NCI-H82 (cell line): Measurements from ENCODE around the gene ALAD.
"Not testable (repeated sequence)": the region's sequence is repeated elsewhere in the genome, so short reads cannot be mapped to it uniquely, and the experiment has no call there.

Experiments used
- DNase-seq: peaks from one replicate; lab custom pipeline; 2025; lab: John Stamatoyannopoulos, UW

Gene ALAD

DNA sequence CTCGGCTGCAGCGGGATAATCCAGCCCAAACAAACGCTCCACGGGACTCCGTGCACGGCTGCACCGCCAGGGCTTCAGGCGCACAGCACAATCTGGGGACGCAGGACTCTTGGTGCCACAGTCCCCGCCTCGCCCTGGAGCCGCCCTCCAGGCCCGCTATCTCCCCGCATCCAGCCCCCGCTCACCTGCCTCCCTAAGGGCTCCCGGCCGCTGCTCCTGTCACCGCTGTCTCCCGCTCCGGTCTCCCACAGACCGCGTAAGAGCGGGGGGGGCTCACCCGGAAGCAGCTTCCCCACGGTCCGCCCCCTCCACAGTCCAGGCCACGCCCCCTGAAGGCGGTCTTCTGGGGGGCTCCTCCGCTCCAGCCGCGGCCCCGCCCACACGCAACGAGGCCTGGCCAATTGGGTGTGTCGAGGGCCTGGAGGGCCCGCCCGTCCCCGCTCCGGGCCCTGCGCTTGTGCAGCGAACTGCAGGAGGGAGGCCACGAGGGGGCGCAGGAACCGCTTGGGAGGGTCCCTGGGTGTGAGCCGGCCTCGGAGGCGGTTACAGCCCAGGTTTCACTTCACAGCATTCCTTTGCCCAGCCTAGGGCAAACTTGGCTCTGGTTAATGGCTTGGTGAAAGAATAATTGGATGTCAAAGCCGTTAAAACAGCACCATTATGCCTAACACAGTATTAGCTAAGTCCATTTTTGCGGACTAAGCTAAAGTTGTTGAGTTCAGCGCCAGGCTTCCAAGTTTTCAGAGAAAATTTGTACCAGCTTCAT lies at the start of gene ALAD:
Gene ALAD, minus strand, starts transcription at position 258 of the 766 bp plus-strand sequence. CDS start 7,725 bp downstream, outside the sequence.
- DNase-seq = peak; percentile 99

DNA sequence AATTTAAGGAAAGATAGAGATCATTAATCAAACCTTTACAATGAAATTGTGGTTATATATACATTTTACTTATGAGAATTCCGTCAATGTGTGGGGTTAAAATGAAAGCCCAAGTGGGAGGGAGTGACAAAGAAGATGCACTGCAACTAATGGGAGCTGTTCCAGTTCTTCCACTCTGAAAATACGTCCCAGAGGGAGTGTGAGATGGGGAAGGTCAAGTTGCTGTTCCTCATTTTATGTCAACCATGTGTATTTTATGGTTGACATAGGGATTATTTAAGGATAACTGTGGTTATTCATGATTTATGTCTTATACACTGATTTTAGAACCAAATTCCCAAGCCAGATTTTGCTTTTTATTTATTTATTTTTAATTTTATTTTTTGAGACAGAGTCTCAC lies 48.3 kb upstream of the ALAD start:
- no peak for DNase-seq

DNA sequence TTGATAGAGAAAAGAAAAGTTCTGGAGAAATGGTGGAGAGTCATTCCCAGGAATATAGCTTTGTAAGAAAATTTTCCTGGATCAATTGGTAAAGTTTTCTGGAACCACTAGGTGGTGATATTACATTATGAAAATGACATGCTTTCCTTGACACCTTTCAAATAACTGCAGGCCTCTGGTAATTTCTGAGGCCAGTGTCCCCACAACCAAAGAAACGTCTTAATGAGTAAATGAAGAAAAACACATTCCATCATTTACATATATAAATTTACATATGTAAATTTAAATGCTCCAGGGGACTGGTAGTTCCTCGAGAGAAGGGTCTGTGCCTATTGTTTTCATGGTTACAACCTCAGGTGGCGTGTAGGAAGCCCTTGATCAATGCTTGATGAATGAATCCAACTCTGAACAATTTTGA lies 45.2 kb upstream of the ALAD start:
- peak; percentile 73 for DNase-seq

DNA sequence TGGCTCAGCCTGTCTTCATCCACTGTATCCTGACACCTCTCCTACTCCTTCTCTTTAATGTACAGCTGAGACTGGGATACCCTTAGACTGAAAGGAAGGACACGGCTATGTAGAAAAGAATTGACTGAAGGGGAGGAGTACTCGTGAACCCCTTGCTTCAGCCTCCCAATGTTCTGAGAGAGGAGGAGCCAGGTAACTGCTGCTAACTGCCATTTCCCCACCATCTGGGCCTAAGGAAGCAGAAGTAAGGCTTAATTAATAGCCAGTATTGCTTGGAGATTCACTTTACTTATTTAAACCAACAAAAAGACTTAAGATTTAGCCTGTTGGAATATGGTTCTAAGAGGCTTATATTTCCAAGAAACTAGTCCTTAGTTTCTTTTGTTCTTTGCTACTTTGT lies 43.7 kb upstream of the ALAD start:
- DNase-seq = no peak

DNA sequence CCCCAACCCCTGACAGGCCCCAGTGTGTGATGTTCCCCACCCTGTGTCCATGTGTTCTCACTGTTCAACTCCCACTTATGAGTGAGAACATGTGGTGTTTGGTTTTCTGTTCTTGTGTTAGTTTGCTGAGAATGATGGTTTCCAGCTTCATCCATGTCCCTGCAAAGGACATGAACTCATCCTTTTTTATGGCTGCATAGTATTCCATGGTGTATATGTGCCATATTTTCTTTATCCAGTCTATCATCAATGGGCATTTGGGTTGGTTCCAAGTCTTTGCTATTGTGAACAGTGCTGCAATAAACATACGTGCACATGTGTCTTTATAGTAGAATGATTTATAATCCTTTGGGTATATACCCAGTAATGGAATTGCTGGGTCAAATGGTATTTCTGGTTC lies 36.6 kb upstream of the ALAD start:
- not testable (repeated sequence) for DNase-seq

DNA sequence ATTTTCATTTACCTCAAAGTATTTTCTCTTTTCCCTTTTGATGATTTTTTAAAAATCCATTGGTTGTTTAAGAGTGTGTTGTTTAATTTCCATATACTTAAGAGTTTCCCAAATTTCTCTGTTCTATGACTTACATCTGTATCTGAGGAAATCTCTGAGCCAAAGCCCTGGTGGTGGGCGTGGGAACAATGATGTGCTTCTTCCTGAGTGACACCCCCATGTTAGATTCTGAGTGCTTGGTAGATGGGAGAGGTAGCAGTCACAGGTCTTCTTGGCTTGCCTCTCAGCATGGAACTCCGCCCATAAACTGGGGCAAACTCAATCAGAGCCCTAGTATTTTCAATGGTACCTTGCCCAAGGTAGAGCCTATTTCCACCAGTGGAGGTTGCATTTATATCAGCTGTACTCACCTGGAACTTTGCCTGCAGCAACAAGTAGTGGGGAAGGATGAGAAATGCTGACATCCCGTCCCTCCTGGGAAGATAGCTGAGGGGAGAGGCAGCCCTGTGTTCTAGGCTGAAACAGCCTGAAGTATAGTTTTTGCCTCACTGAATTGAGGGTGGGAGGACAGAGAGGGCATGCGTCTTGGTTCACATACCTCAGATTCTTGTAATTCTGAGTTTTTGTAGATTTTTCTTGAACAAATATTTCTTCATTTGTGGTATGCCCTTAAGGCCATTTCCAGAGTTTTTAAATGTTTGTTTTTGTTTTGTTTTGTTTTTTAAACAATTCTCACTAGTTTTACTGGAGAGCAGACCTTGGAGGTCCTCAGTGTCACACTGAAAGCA lies 35.8 kb upstream of the ALAD start:
- DNase-seq = no peak

DNA sequence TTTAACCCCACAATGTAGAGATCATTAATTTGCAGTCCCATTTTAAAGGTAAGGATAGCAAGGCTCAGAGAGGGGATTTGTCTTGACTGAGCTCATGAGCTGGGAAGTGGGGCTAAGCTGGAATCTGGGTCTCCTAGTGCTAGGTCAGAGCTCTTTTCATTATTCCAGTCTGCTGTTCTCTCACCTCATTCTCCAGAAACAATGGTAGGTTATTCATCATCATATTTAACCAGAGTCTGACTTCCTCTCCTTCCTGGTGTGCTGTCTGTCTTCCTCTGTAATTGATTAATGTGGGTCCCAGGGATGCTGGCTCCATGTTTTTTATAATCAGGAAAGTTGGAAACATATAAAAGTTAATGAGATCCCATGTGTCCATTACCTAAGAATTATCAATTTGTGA lies 30.1 kb upstream of the ALAD start:
- DNase-seq = no peak

DNA sequence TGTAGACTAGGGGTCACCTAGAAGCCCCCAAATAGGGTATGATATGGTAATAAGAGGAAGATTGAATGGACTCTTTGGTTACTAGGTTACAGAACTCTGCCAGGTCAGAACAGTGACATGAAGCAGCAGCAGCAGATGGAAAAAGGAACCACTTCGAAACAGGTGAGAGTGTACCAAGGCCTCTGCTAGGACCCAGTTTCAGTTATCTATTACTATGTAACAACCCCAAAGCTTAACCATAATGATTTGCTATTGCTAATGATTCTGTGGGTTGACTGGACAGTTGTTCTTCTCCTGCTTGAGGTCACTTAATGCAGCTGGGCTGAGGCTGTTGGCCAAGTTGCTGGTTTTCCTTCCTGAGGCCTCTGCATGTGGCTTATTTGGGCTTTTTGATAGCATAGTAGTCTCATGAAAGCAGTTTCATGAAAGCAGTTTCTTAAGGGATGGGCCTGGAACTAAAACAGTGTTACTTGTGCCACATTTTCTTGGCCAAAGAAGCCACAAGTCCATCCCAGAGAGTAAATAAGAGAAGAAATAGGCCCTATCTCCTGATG lies 27.1 kb upstream of the ALAD start:
- no peak for DNase-seq

DNA sequence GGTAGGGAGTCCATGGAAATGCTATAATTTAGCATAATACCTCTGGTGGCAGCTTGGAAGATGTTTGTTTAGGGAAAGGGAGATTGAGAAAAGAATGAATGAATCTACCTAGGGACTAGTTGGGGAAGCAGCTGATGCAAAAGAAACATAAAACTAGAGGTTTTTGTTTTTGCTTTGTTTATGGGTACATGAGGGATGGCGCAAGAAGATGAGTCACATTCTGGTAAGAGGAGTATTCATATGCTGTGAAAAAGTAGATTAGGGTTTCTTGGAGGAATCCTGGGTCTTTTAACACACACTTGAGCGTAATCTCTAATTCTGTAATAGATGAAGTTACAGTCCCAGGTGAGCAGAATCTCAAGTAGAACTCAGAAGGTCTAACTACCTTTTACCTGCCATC lies 26.5 kb upstream of the ALAD start:
- DNase-seq = no peak

DNA sequence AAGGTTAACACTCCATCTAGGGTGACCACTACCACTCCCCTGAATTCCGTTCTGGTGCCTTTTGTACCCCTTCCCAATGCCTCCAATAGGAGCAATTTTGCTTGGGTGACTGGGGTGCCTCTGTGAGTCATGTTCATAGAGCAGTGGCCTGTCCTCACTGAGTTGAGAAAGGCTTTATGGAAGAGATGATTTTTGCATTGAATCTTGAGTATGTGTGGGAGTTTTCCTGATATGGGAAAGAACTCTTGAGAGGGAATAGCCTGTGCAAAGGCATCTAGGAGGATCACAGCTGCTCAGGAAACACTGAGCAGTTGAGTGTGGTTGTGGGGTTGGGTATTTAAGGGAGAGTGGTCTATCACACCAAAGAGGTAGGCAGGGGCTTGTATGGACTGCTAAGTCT lies 25.6 kb upstream of the ALAD start:
- DNase-seq = no peak

DNA sequence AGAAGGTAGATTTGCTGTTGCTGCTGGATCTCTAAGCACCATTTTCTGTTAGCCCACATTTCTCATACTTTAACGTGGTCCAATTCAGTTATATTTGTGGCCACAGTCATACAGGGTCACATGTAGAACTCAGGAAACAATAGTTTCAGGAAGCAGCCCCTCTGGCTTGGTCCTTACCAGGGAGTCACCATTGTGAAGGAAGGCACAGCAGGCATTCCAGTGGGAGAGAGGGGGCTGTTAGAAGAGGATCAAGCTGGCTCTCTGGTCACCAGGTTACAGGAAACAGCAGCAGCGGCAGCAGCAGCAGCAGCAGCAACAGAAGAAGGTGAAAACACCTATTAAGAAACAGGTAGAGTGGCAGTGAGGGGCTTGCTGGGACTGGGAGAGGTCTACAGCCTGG lies 24.0 kb upstream of the ALAD start:
- DNase-seq = no peak

DNA sequence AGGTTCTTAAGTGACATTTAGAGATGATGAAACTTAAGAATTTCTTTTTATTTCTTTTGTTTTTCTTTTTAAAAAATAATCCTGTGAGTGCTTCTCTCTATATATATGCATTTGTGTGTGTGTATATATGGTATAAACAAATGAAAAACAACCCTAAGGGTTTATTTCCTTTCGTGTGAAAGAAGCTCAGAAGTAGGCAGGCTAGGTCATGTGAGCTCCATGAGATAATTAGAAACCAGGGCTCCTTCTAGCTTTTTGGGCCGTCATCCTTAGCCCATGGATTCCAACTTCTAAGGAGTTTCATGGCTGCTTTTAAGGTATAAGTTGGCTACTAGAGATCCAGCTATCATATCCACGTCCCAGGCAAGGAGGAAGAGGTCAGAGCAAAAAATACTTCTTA lies 20.6 kb upstream of the ALAD start:
- no peak for DNase-seq

DNA sequence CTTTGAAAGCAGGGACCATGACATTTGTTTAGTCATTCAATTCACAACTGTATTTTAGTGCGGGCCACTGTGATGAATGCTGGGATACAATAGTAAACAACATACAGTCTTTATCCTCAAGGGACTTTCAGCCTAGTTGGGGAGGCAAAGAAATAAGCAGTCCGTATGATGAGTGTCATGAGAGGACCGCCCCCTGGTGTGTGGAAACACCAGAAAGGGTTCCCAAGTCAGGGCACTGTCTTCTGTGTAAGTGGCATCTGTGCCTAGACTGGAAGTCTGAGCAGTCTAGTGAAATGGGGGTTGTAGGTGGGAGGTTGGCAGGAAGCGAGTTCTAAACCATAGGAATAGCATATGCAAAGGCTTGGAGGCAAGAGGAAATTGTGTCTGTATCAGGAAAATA lies 16.3 kb upstream of the ALAD start:
- peak; percentile 21 for DNase-seq

DNA sequence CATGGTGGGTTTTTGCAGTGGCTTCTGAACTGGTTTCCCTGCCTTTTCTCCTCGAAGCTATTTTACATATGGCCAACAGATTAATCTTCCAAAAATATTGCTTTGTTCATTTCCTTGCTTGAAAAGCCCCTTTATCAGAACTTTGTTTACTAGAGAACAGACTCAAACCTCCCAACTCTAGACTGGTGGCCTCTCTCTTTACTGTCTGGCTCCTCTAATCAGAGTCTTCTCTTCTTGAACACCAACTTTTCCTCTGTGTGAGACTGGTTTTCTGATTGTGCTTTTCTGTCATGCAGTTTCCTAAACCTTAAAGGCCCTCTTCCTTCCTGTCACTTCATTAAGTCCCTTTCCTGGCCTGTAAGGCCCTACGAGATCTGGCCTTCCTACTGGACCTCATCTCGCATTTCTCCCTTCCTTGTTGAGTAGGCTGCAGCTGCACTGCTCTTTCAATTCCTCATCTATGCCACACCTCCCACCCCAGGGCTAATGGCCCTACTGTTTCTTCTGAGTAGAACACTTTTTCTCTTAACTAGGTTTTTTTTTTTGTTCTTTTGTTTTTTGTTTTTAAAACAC lies 15.2 kb upstream of the ALAD start:
- no peak for DNase-seq

DNA sequence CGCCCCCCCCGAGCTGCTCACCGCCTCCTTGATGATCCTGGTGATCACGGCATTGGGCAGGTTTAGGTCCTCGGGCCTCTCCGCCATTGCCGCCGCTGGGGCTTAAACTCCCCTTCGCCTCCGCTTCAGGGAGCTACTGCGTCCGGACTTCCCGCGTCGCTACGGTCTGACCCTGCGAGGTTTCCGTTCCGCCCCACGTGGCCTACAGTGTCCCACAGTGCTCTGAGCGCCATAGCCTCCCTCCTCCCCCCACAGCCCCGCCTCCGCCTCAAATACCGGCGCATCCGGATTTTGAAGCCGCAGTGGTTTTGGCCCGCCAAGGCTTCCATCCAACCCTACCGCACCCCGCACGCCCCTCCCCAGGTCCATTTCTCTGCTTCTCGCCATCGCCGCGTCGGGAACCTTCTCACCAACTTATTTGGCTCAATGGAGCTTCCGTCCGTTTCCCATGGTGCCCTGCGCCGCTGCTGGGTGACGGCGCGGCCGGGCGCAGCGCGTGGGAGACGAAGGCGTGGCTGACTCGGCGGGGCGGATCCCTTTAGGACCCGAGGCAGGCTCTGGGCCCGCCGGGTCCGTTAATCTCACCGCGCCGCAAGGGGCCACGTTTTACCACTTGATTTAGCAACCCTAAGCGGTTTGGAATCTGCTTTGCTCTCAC lies 9.3 kb upstream of the ALAD start, which contains the start of the genes C9orf43 and POLE3:
Gene C9orf43, plus strand, starts transcription at position 541 of the 658 bp plus-strand sequence. CDS start 2,747 bp downstream, outside the sequence.
Gene POLE3, minus strand, starts transcription at position 469 of the 658 bp plus-strand sequence. Its CDS starts 382 bp downstream, at position 87.
- DNase-seq = peak; percentile 98

DNA sequence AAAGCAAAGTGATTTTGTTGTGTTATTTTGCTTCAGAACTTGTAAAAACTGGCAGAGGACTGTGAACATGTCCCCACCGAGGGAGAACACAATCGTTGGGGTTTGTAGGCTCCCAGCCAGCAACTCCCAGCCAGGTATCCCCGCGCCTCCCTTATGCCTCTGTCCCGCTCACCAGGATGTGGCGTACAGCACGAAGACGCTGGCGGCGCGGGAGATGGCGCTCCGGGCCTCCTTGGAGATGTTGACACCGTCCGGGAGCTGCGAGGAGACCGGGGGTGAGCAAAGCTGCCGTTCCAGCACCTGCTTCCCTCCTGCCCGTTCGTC lies 8.8 kb upstream of the ALAD start:
- no peak for DNase-seq

DNA sequence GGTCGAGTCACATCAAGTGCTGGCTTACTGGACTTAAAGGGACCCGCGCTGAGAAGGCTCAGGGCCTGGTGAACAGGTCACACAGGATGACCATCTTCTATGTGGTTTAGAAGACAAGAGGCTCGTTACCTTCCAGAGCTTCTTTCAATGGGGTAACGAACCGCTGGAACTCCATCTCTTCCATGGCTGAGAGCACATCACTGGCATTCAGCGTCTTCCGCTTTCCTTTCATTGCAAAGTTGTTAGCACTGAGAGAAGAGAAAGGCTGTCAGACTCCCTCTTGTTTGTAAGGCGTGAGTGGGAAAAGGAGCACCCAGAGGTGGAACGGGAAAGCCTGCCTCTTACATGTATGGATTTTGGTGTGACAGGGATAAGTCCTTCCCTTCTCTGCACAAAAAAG lies 8.4 kb upstream of the ALAD start:
- DNase-seq = peak; percentile 41

DNA sequence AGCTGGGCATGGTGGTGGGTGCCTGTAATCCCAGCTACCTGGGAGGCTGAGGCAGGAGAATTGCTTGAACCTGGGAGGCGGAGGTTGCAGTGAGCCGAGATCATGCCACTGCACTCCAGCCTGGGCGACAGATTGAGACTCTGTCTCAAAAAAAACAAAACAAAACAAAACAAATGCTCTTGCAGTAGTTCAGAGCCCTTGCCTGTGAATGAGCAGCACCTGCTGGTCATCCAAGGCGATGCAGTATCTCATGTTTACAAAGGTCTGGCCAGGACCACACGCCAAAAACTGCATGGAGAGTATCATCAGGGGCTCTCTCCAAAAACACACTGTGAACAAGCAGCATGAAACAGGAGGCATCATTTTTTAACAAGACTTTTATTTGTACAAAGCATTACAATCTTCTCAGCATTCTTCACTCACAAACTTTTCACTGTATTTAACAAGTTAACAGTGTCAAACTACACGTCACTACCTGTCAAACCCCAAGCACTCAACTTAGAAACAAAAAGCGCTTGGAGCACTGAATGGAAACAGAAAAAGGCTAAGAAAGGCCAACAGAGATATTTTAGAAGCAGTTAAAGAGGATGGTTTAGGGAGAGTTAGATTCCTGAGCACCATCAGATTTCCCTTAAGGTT lies 5.9 kb upstream of the ALAD start:
- peak; percentile 76 for DNase-seq

DNA sequence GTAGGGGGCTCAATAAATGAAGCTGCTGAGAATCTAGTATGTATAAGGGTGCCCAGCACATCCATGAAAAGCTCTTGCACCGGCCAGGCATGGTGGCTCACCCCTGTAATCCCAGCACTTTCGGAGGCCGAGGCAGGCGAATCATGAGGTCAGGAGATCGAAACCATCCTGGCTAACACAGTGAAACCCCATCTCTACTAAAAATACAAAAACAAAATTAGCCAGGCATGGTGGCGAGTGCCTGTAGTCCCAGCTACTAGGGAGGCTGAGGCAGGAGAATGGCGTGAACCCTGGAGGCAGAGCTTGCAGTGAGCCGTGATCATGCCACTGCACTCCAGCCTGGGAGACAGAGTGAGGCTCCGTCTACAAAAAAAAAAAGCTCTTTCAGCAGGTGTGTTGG lies 5.3 kb upstream of the ALAD start:
- DNase-seq = not testable (repeated sequence)

DNA sequence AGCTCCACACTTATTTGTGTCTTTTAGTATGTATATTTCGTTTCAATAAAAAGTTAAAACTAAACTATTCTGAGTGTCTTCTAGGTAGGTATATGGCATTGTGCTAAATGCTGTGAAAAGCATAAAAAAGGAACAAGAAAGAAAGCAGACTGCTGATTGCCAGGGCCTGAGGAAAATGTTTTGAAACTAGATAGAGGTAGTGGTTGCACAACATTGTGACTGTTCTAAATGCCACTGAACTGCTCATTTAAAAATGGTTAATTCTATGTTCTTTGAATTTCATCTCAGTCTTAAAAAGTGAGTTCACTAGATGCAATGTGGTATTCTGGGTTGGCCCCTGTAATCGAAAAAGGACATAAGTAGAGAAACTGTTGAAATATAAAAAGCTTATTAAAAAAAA lies 2.6 kb upstream of the ALAD start:
- no peak for DNase-seq

DNA sequence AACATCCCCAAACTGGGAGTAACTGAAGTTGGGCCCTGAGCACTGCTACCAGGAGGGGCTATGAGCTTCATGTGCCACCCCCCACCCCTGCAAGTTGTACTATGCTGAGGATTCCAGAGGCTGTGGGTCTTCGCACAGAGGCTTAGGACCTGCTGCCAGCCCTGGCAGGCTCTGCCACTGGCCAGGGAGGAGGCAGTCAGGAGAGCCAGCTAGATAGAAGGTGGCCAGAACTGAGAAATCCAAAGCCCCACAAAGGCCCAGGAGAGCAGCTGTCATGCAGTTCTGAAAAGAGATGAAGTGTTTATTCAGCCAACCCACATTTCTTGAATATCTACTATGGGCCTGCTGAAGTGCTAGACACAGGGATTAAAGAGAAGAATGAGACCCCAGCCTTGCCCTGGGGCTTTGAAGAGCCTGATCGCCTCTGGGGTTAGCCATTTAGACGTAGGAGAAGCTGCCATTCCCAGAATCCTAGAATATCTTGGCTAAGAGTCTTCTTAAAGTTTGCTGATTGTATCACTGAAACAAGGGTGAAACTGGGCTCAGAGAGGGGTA lies 1.4 kb downstream of the ALAD start:
- no peak for DNase-seq
